Stimulated activated CD4-positive, alpha-beta T cell treated with anti-CD3 and anti-CD28 coated beads, TNF-alpha, amount 100 ng/mL, for 4 hours (primary cell): ENCODE results near the gene MALL.
"Not testable (repeated sequence)": the region's sequence is repeated elsewhere in the genome, so short reads cannot be mapped to it uniquely, and the experiment has no call there.

Experiments
- DNase-seq, 3 experiments: peaks; one replicate each; pipeline ENCODE4 v3.0.0-alpha.2; 2020; ENCODE audit warnings: low read depth in 3 of 3

The MALL gene

GRCh38 chr2:110050222-110050621 lies 65.4 kb downstream of the MALL start:
- not testable (repeated sequence) for DNase-seq

DNA sequence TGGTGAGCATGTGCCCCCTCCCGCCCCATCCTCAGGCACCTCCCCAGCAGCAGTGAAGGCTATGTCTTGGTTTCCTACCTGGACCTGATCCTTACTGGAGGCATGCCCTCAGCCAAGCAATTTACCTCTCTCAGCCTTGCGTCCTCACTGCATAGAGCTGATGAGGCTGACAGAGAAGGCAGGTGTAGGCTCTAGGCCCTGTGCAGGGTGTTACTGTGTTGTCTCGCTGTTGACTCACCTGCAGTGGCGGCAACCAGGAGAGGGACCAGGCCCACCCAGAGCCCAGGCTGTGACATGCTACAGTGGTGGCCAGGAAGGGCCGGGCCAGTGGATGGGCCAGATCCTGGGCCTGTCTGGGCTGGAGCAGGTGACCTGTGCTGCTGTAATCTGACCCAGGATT lies 65.9 kb downstream of the MALL start:
- not testable (repeated sequence) for DNase-seq

DNA sequence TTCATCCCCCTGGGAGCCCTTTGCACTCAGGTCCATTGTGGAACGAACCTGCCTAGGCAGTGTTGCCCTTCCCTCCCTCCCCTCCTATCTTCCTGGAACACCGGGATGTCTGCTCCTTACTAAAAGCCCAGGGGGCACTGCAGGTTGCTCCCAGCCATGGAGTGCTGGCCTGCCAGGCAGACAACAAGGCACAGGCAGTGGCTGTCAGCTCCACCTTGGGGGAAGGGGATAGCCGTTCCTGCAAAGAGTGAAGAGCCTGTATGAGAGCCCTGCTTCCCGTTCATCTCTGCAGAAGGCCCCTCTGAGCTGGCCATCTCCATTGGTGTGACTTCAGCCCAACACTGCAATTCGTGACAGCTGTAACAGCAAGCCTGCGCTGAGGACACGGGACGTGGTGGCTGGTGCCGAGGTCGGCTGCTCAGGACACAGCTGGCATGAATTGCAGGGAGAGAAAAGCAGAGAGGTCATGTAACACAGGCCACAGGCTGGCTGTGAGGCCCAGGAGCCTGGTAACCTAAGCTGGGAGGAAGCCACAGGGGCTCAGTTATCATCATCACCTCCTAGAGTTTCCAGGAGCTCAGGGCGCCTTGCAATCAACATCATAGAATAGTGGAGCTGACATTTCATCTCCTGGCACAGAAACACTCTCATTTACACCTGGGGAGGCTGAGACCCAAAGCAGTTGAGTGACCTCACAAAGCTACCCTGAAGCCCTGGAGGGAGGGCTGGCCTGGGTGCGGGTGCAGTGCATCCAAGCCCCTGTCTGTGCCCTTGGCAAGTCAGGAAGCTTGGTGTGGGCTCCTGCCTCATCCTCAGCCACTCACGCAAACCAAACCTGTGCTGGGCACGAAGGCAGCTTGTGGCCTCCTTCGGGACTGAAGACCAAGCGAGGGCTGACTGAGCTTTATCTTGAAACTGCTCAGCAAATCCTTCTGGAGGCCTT lies 67.1 kb downstream of the MALL start:
- not testable (repeated sequence) for DNase-seq

- DNase-seq = not testable (repeated sequence)
Observed at GRCh38 chr2:110047225-110047624, 68.4 kb downstream of the MALL start.

GRCh38 chr2:110041941-110042660 lies 73.5 kb downstream of the MALL start:
- not testable (repeated sequence) for DNase-seq

DNA sequence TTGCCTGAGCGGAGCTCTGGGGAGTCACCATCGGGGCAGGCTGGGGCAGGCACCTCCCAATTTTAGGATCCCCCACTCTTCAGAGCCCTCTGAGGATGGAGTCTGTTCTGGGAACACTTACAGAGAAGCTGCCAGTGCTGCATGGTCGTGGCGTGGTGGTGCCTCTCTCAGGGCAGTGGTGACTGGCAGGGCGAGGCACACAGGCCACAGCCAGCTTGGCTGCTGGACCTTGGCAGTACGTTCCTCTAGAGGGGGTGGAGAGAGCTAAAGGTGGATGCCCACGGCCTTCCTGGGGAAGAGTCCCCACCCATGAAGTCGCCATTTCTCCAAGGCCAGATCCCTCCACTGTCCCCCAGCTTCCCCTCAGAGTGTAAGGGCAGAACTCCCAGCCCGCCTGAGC lies 78.3 kb downstream of the MALL start:
- not testable (repeated sequence) for DNase-seq

DNA sequence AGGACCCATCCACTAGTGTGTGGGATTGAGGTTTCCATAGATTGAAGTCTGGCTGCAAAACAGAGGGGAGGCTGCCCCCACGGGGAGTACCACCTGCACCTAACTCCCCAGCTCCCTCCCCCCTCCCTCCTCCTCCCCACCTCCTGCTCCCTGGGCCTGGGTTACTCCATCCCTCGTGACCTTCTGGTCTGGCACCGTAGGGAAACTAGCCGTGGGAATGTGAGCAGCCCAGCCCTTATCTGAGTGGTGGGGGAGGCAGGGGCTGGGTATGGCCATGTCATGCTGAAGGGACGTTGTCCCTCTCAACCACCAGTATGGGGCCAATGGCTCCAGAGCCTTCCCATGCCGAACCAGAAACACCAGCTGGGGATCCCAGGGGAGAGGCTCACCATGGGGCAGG lies 80.2 kb downstream of the MALL start:
- not testable (repeated sequence) for DNase-seq

DNA sequence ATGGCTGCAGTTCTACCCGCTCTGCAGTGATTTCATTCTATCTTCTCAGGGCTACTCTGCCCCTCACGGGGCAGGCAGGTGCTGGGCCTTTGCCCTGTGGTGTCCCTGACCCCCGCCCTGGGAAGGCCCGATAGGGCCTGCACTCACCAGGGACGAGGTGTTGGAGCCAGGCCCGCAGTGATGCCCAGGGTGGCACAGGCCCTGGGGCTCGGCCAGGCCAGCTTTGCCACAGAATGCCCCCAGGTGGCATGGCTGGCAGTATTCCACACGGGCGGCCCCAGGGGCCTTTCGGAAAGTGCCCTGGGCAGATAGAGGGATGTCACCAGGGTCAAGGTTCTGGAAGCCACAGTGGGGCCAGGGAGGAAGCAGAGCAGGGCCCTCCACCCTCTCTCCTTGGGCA lies 80.7 kb downstream of the MALL start:
- not testable (repeated sequence) for DNase-seq
